ENCODE measurements around the gene KCNG2. TPM values are rescaled to one million over a fixed set of nuclear protein-coding genes. Genes with fewer than 3 reads are reported as not detected.

Gene KCNG2
- total RNA-seq, 1 experiment from 2014 or later, result not detected

DNA sequence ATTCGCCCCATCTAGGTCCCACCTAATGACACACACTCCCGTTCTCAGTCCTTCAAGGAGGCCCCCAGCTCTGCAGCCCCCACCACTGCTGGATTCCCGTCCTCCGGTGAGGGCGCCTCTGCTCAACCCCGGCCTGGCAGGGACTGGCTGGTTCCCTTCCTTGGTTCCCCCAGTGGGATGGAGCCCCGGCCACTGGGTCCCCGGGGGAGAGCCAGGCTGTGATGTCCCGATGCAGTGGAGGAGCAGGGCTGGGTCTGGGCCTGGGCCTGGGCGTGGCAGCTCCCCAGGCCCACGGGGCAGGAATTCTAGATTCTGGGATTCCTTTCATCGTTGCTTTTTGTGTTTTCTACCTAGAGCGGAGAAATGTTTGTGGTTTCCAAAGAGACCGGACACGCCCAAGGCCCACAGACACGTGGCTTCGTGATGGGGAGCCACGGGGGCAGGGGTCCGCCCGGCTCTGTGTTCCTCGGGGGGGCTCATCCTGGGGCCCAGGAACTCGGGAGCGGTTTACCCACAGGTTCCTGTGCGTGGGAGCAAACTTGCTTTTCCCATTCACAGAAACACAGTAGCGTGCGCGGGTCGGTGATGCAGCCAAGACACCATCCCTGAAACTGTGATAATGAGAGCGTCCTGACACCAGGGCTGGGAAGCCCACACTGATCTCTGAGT lies 86.7 kb downstream of the KCNG2 start:
- no peak for DNase-seq (ENCODE audit: low spot score)

DNA sequence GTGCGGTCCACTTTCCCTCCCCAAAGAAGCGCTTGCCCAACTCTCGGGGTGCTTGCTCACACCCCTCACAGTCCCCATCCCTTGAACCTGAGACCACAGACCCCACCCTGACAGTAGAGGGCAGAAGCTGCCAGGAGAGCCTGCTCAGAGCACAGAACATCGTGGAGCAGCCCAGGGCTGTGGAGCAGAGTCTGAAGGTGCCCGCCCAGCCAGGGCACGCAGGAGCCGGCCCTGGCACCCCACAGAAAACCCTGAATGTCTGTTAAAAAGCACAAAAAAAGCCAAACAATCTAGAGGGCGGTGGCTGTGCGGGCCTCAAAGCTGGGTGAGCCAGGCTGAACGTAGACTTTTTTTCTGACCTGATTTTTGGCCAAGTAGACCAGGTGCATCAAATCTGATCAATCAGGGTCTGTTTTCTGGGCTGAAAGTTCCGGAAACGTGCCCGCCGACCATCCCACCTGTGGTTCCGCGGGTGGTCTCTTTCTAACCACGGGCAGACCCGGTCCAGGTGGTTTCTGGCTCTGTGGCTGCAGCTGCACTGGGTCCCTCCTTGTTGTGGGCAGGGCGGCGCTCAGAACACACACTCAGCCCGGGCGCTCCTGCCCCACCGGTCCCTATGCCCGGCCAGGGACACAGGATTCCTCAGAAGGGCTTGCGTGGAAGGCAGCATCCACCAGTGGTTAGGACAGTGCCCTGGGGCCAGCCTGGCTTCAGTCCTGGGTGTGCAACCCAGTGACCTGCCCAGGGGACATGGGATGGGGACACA lies 87.4 kb downstream of the KCNG2 start:
- DNase-seq (ENCODE audit: low spot score), result no peak

DNA sequence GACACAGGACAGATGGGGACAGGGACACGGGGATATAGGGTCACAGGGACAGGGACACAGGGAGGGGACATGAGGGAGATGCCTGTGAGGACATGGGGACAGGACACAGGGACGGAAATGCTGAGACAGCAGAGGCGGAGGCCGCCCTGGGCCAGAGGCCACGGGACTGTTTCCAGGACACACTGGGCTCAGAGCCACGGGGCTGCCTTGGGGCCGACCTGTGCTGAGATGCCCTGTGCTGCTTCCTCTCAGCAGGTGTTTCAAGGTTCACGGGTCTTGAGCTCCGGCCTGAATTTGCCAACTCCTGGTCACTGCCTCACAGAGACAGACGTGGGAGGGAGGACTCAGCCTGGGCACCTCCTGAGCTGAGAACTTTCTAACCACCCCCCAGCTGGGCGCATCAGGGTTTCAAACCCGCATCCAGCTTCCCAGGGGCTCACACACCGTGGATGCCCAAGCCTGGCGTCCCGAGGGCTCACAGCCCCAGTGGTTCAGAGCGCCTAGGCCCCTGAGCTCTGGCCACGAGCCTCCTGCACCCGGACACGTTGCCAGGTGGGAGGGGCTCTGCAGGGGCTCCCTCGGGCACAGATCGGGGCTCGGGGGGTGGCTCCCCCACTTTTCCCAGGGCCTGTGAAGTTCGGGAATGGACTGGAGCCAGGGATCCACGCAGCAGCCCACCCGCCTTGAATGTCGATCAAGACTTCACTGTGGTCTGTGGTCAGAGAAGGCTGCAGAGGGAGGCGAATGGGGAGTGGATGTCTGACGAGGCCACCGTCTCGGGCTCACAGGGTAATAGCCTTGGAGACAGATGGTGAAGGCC lies 89.7 kb downstream of the KCNG2 start:
- no peak for DNase-seq (ENCODE audit: low spot score)

DNA sequence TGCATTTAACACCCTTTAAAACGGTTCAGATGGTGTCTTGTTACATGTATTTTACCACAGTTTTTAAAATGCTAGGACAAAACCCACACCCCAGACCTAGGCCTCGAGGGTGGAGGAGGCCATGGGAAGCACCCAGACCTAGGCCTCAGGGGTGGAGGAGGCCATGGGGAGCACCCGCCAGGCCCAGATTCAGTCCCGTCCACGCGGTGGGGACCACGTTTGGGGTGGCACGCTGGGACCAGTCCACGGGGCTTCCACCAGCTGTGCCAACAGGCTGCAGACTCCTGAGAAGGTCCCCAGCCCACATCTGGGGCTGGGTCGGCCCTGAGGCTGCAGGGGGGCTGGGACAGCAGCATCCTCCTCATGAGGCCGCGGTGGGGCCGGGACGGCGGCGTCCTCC lies 90.3 kb downstream of the KCNG2 start:
- DNase-seq (ENCODE audit: low spot score), result no peak

DNA sequence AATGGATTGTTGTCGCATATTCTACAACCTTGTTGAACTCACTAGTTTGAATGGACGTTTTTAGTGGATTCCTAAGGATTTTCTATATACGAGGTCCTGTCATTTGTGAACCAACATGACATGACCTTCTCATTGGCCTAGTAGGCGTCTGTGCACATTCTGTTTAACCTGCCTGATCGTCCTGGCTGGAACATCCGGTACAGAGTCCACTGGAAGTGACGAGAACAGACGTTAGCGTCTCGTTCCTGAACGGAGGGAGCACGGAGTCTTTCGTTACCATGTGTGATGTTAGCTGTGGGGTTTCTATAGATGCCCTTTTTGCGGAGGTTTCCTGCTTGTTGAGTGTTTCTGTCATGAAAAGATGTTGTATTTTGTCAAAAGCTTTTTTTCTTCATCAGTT lies 91.8 kb downstream of the KCNG2 start:
- no peak for DNase-seq (ENCODE audit: low spot score)

DNA sequence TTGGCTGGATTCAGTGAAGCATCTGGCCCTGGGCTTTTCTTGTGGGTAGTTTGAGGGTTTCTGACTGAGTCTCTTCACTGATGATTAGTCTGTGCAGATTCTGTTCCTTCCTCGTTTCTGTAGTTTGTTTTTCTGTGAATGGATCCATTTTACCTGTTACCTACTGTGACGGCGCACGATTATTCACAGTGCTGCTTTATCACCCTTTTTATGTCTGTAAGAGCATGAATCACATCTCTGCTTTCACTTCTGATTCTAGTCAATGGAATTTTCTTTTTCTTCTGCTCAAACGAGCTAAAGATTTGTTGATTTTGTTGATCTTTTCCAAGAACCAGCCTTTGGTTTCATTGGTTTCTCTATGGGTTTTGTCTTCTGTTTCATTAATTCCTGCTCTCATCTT lies 92.9 kb downstream of the KCNG2 start:
- DNase-seq (ENCODE audit: low spot score), result no peak

DNA sequence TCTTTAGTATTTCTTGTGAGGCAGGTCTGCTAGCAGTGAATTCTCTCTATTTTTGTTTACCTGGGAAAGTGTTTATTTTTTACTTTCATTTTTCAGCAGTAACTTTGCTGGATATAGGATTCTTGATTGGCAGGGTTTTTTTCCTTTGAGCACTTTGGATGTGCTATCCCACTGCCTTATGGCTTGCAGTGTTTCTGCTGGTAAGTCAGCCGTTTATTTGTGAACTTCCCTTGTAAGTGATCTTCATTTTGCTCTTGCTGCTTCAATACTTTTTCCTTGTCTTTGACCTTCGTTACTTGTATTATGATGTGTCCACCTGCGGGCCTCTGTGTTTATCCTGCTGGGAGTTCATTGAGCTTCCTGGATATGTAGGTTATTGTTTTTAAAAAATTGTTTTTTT lies 99.0 kb downstream of the KCNG2 start:
- no peak for DNase-seq (ENCODE audit: low spot score)

DNA sequence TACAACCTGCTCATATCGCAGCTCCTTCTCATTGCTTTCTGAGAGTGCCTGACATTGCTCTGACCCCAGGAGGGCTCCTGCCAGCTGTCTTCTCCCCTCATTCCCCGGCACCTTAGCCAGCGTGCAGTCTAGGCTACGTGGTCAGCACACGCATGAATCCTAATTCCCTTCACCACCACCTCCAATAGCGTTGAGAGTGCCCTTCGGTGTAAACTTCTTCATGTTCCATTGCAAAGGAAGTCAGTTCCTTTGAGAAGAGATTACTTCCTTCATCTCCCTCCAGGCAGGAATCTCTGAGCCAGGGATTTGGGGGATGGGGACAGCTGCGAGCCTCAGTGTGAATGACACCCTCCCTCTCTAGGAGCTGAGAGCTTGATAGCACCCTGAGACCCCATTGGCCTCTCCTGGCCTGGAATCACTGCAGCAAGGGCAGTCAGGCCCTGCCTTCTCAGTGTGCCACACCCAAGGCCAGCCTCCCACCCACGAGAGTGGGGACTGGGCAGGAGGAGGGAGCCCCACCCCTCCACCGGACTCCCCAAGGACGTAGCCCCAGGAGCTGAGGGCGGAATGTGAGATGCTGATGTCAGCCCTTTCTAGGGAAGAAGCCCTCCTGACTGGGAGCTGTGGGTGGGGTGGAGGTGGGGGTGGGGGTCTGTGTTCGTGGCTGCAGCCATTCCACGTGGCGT lies 100.3 kb downstream of the KCNG2 start:
- DNase-seq (ENCODE audit: low spot score), result no peak

DNA sequence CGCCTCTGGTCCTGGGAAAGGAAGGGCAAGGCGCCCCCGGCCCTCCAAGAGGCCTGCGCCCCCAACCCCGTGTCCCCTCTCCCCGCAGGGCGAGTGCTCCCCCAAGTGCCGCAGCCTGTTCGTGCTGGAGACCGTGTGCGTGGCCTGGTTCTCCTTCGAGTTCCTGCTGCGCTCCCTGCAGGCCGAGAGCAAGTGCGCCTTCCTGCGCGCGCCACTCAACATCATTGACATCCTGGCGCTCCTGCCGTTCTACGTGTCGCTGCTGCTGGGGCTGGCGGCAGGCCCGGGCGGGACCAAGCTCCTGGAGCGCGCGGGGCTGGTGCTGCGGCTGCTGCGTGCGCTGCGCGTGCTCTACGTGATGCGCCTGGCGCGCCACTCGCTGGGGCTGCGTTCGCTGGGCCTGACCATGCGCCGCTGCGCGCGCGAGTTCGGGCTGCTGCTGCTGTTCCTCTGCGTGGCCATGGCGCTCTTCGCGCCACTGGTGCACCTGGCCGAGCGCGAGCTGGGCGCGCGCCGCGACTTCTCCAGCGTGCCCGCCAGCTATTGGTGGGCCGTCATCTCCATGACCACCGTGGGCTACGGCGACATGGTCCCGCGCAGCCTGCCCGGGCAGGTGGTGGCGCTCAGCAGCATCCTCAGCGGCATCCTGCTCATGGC lies 101.3 kb downstream of the KCNG2 start:
- DNase-seq (ENCODE audit: low spot score), result no peak

DNA sequence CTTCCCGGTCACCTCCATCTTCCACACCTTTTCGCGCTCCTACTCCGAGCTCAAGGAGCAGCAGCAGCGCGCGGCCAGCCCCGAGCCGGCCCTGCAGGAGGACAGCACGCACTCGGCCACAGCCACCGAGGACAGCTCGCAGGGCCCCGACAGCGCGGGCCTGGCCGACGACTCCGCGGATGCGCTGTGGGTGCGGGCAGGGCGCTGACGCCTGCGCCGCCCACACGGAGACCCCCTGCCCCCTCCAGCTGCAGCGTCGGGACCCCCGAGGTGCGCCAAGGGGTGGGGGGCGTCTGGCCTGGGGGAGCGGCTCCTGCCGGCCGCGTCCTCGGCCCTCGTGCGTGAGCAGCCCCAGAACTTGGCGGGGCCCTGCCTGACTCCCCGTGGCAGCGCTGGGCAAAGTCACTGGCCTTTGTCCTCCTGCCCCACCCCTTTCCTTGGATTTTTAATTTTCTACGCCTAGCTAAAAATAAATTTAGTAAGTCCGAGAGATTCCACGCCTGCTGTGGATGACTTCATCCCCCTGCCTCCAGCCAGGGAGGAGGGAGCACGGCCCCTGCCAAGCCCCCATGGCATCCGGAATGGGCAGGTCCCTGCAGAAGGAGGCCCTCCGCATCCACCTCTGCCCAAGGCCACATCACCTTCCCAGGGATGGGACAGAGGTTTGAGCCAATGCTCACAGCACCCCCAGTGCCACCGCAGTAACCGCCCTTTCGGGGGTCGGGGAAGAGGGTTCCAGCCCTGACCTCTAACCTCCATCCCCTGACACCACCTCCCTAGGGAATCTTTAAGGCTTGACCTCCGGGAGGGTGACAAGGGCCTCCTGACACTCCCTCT lies 102.1 kb downstream of the KCNG2 start:
- DNase-seq (ENCODE audit: low spot score), result no peak

DNA sequence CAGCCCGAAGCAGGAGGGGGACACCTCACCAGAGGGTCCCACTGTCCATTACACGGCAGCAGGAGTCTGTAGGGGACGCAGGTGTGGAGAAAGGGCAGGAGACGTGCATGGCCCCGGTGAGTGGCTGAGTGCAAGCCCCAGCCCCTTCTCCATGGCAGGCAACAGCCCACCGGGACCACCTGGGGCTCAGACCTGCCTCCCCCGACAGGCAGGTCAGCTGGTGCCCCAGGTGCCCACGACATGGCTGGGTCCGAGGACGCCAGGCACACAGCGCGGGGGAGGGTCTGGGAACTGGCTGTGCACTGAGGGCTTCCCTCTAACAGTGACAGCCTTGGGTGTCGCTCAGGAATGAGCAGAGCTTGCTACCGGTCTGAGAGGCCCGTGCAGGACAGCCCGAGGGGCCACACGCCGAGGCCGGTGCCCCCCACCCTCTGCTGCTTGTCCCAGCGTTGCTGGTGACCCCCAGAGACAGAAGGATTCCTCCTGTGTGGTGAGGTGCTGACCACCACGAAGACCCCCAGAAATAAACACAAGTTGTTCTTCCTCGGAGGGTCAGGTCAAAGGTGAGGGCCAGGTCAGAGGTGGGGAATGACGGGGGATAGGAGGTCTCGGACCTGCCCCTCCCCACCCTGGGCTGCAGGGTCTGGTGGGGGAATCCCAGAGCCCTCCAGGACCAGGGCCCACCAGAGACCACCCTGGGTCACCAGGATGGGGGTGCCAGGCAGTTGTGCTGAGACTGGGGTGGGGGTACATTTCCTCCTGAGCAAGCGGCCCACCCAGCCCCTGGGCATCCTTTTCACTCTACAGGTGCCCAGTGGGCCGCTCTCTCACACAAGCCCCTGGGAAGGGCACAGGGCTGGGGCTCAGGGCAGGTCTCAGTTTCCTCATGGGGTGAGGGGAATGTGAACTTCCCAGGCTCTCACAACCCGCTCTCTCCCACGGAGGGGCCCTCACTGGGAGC lies 103.2 kb downstream of the KCNG2 start:
- no peak for DNase-seq (ENCODE audit: low spot score)

DNA sequence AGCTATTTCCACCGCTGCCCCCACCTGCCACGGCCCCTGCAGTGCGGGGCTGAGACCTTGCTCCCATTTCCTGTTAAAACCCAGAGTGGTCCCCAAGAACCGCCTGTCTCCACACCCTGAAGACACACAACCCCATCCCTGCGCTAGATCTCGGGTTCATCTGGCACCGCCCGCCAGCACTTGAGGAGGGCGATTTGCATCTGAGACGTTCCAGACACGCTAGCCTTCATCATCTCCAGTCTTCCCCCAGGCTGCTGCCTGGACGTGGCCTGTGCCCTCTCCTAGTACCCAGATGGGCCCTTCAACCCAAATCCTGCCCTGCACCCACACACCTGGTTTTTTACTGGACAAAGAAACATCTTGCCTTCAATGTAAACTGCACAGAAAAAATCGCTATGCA lies 103.9 kb downstream of the KCNG2 start:
- DNase-seq (ENCODE audit: low spot score), result no peak

DNA sequence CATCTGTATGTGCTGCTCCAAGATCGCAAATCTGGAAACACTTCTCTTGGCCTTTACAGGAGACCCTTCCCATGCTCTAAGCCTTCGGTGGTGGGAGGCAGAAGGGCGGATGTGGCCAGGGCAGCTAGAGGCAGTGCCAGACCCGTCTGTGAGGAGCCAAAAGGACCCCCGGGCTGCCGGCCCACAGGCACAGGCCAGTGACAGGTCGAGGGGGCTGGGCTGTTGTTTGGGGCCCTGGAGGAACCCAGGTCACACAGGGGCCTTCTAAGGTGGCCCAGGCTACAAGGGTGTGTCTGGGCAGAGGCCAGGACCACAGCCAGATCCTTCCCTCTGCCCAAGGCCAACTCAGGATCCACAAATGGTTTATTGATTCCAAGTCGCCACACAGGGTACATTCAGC lies 104.3 kb downstream of the KCNG2 start:
- DNase-seq (ENCODE audit: low spot score), result no peak

DNA sequence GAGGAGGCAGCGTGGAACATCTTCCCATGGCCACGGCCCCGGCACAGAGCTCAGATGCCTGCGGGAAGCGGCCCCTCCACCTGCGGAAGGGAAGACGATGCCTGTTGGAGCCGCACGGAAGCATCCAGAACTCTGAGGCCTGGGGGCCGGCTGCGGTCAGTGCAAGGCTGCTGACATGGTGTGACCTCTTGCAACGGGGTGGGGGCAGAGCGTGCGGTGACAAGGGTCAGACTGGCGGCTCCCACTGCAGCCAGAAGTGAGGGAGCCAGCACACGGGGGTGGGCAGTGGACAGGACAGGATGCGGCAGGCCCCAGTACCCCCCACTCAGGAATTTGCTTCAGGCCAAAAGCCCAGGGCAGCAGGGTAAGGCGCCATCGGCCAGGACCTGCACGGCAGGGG lies 104.9 kb downstream of the KCNG2 start:
- no peak for DNase-seq (ENCODE audit: low spot score)

DNA sequence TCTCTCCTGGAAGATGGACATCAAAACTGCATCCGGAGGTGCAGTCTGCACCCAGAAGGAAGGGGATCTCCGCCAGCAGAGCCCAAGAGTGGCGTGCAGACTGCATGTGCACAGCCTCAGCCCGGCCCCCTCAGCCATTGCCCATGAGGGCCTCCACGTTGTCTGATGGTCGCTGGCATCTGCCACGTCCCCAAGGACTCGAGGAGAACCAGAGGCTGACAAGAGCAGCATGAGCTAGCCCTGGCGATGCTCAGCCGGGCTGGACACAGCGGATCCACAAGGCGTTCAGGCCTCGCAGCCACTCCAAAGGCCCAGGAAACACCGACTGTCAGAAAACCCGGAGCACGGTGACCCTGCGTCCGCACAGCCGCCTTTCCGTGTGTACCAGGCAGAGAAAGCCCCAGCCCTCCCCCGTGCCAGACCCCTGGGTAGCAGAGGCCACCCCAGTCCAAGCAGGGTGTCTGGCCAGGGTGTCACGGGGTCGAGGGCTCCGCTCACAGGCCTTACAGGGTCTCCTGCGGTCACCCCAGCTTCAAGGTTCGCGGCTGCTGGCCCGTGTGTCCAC lies 105.4 kb downstream of the KCNG2 start:
- no peak for DNase-seq (ENCODE audit: low spot score)

DNA sequence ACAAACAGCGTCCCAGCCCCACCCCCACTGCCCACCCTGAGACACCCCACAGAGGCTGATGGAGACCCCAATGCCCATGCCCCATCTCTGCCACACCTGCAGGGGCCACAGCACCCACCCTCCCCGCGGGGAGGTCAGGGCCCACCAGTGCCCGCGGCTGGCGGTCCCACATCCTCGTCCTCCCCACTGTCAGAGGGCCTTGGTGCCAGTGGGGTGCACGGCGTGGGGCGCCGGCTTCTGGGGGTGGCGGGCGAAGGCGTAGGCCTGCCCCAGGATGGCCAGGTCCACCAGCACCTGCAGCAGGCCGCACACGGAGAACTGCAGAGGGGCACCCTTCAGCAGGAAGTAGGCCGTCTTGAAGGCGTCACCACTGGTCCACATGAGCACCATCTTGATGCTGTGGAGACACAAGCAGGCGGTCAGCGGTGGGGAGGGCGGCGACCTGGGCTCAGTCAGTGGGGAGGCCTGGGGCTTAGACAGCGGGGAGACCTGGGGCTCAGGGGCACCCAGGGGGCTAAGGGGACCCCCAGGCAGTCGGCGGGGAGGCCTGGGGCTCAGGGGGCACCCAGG lies 106.1 kb downstream of the KCNG2 start:
- no peak for DNase-seq (ENCODE audit: low spot score)

DNA sequence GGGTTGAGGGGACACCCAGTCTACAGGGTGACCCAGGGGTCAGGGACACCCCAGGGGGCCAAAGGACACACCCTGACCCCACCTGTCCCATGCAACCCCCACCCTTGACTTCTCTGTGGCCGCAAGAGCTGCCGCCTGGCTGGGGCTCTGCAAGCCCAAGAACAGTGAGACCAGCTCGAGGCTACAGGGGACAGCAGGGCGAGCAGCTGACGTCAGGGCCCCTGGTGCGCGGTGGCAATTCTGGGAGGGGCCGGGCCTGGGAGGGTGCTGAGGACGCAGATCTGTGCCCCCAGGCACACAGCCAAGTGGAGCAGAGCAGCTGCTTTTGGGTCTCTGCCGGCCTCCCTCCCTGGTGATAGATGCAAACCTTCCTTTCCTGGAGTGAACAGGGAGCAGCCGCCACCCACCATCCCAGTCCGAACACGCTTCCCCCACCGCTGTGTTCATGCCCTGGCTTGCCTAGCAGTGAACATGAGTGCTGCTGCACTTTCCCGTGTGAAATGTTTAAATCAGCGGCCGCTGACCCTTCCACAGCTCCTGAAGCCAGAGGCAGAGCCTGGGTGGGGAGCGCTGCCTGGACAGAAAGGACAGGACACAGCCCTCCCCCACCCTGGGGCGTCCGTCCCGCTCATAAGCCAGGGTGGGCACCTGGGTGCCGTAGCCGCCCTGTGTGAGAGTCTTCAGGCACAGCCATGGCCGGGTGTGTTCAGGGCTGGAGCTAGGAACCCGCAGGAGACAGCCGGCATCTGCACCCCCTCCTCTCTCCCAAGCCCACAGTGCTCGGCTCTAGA lies 106.8 kb downstream of the KCNG2 start:
- no peak for DNase-seq (ENCODE audit: low spot score)

DNA sequence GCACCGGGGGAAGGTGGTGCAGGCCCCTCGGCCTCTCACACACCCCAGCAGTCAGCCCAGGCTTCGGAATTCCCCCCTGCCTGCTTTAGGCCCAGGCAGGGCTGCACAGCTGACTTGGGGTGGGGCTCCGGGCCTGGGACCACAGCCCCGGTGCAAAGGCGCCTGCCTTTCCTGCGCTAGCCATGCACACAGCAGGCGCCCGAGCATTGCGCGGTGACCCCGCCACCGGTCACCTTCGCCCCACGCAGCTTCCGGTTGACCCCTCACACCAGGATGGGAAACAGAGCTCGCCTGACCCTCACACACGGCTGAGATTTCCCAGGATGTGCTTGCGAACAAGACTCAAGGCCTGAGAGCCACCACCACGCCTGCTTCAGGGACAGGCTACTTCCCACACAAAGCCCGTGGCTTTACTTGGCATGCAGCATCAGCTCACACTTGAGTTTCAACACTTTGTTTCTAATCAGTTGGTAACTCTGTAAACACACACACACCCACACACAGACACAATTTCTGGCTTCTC lies 107.7 kb downstream of the KCNG2 start:
- no peak for DNase-seq (ENCODE audit: low spot score)
